HepG2 (cell line): ENCODE measurements around the gene CKAP5. TPM values are rescaled to one million over a fixed set of nuclear protein-coding genes. Genes with fewer than 3 reads are reported as not detected.

Source experiments
- ATAC-seq: fragments of 200-7000 bp; cut with Tn5 transposase; 3 replicates; pipeline ENCODE4 v1.9.1; 2020; ENCODE audit warnings: mild to moderate bottlenecking, moderate library complexity
- BruUV-seq: library from RNA; stranded (reverse); fragments of 400-500 nt; replicated peaks from 2 replicates; lab custom pipeline; 2021; lab: Mats Ljungman, UMichigan
- CTCF ChIA-PET: fragments of 300-600 bp; formaldehyde crosslinking; extraction: SDS; loops from one replicate; lab custom pipeline; 2021; ENCODE audit warnings: low total read pairs, inconsistent platforms, low intra/inter-chr PET ratio; lab: Yijun Ruan, JAX
- POLR2A ChIA-PET: fragments of 350-600 bp; sonication (Branson Sonifier 250); formaldehyde crosslinking; loops from one replicate; lab custom pipeline; 2020; ENCODE audit warnings: antibody characterized with exemption, inconsistent platforms; lab: Yijun Ruan, JAX
- DNase-seq: peaks from one replicate; pipeline ENCODE4 v3.0.0-alpha.2; 2015; ENCODE audit warnings: low spot score
- FAIRE-seq: peaks from 3 replicates; lab custom pipeline; 2011; peaks lifted over from hg19 to GRCh38; lab: Jason Lieb, UNC
- H2AFZ ChIP-seq: one replicate; pipeline ENCODE4 v1.6.1; 2011; ENCODE audit warnings: low read length, inconsistent platforms
- H3K27ac ChIP-seq: fragments of 300-600 bp; 3 replicates; pipeline ENCODE4 v1.8.0; 2011; ENCODE audit warnings: mixed run types, mild to moderate bottlenecking, mixed read lengths, low read length, inconsistent platforms; ENCODE audit not compliant: insufficient read depth; ENCODE audit errors: extremely low read length
- H3K27me3 ChIP-seq, 2 experiments: fragments of 200-600 bp in 1 of 2; 2 replicates in 1 of 2; 3 replicates in 1 of 2; pipeline versions ENCODE4 v1.6.0 to v1.8.0; 2011; ENCODE audit warnings: low read length in 2 of 2, mild to moderate bottlenecking in 2 of 2, moderate library complexity in 2 of 2, inconsistent platforms in 1 of 2; ENCODE audit not compliant: insufficient read depth in 2 of 2, control insufficient read depth in 1 of 2
- H3K36me3 ChIP-seq, 2 experiments: fragments of 200-600 bp in 1 of 2; replicated peaks in 1 of 2; 2 replicates in 1 of 2; 3 replicates in 1 of 2; pipeline versions ENCODE4 v1.5.1 to v1.8.0; 2011; ENCODE audit warnings: low read length in 2 of 2, inconsistent platforms in 1 of 2; ENCODE audit not compliant: insufficient read depth in 2 of 2, control insufficient read depth in 1 of 2
- H3K4me1 ChIP-seq: 2 replicates; pipeline ENCODE4 v1.5.1; 2012; ENCODE audit warnings: low read length, inconsistent platforms; ENCODE audit not compliant: insufficient read depth
- H3K4me2 ChIP-seq: 2 replicates; pipeline ENCODE4 v1.6.0; 2011; ENCODE audit warnings: low read depth, low read length, inconsistent platforms
- H3K4me3 ChIP-seq, 3 experiments: fragments of 200-600 bp in 1 of 3; sonication (generic), shearing (Covaris generic) in 1 of 3; replicated peaks in 1 of 3; 2 replicates each; pipeline ENCODE4 v1.5.1; 2011 to 2016; ENCODE audit warnings: low read length in 3 of 3, inconsistent platforms in 2 of 3, low read depth in 2 of 3, mild to moderate bottlenecking in 2 of 3, control low read depth in 1 of 3, mixed read lengths in 1 of 3; ENCODE audit not compliant: insufficient read depth in 1 of 3
- H3K79me2 ChIP-seq: one replicate; pipeline ENCODE4 v1.6.1; 2011; ENCODE audit warnings: low read length, inconsistent platforms; ENCODE audit not compliant: insufficient read depth
- H3K9ac ChIP-seq: 2 replicates; pipeline ENCODE4 v1.6.0; 2011; ENCODE audit warnings: mild to moderate bottlenecking, low read depth, low read length, inconsistent platforms; ENCODE audit not compliant: insufficient read depth
- H3K9me3 ChIP-seq: 2 replicates; pipeline ENCODE4 v1.5.1; 2012; ENCODE audit warnings: mild to moderate bottlenecking, low read length
- H4K20me1 ChIP-seq: 2 replicates; pipeline ENCODE4 v1.6.0; 2011; ENCODE audit warnings: inconsistent platforms, mild to moderate bottlenecking, low read length, moderate library complexity; ENCODE audit not compliant: insufficient read depth
- CEBPB ChIP-seq: IDR thresholded peaks from 2 replicates; pipeline ENCODE4 v1.6.1; 2011; ENCODE audit warnings: low read depth, low read length, improper control_type of control experiment, borderline replicate concordance
- CEBPG ChIP-seq: IDR thresholded peaks from 2 replicates; pipeline ENCODE4 v1.6.1; 2016
- CHD4 ChIP-seq: fragments of 200-600 bp; sonication (generic); IDR thresholded peaks from 2 replicates; pipeline ENCODE4 v1.7.0; 2017; ENCODE audit warnings: mild to moderate bottlenecking, low read length, borderline replicate concordance
- FOSL2 ChIP-seq: sonication (generic); formaldehyde crosslinking; IDR thresholded peaks from 2 replicates; pipeline ENCODE4 v1.4.0; 2020; ENCODE audit warnings: missing genetic modification reagents
- GATAD2A ChIP-seq: IDR thresholded peaks from 2 replicates; pipeline ENCODE4 v1.6.1; 2016
- HNF4A ChIP-seq: sonication (generic); formaldehyde crosslinking; IDR thresholded peaks from 2 replicates; pipeline ENCODE4 v1.4.0; 2020; ENCODE audit warnings: missing genetic modification reagents
- LCORL ChIP-seq, 2 experiments: fragments of 450-650 bp in 1 of 2; sonication (generic) in 1 of 2; formaldehyde crosslinking in 1 of 2; IDR thresholded peaks; 2 replicates each; pipeline versions ENCODE4 v1.5.0 to v1.6.1; 2017 to 2020; ENCODE audit warnings: antibody characterized with exemption in 1 of 2, missing genetic modification reagents in 1 of 2
- NR2F1 ChIP-seq, 2 experiments: fragments of 450-650 bp in 1 of 2; formaldehyde crosslinking in 1 of 2; IDR thresholded peaks; 2 replicates each; pipeline versions ENCODE4 v1.5.0 to v1.6.1; 2016 to 2020; ENCODE audit warnings: mild to moderate bottlenecking in 1 of 2, missing compliant biosample characterization in 1 of 2, missing genetic modification reagents in 1 of 2, moderate library complexity in 1 of 2
- PHB2 ChIP-seq: fragments of 450-650 bp; IDR thresholded peaks from 2 replicates; pipeline ENCODE4 v1.6.1; 2018; ENCODE audit not compliant: partially characterized antibody
- PRMT3 ChIP-seq: sonication (generic); formaldehyde crosslinking; IDR thresholded peaks from 2 replicates; pipeline ENCODE4 v1.8.1; 2022; ENCODE audit warnings: low read depth, mild to moderate bottlenecking, moderate library complexity, missing genetic modification reagents, borderline replicate concordance
- RARA ChIP-seq: IDR thresholded peaks from 2 replicates; pipeline ENCODE4 v1.6.1; 2016; ENCODE audit warnings: missing genetic modification reagents, missing compliant biosample characterization
- RELA ChIP-seq: sonication (generic); formaldehyde crosslinking; IDR thresholded peaks from 2 replicates; pipeline ENCODE4 v1.4.0; 2020; ENCODE audit warnings: missing genetic modification reagents
- XRCC5 ChIP-seq: fragments of 200-400 bp; formaldehyde crosslinking; optimal IDR thresholded peaks from 2 replicates; pipeline ENCODE3; 2017; ENCODE audit warnings: mild to moderate bottlenecking, low read length
- ZNF121 ChIP-seq: sonication (generic); formaldehyde crosslinking; IDR thresholded peaks from 2 replicates; pipeline ENCODE4 v1.5.0; 2020; ENCODE audit warnings: mild to moderate bottlenecking, missing genetic modification reagents
- ZNF629 ChIP-seq: sonication (generic); formaldehyde crosslinking; conservative IDR thresholded peaks from 2 replicates; pipeline ENCODE4 v1.5.0; 2020; ENCODE audit warnings: missing genetic modification reagents
- WGBS: methylation state at CpG from one replicate; pipeline ENCODE4 v1.1.6; 2017; ENCODE audit warnings: low lambda C conversion rate; 5-methylcytosine and 5-hydroxymethylcytosine counted together
- in situ Hi-C: cut with HindIII; loops from 2 replicates; pipeline ENCODE4 v1.10.0; 2017; ENCODE audit warnings: low pct_unique_long_range_greater_than_20kb; ENCODE audit not compliant: extremely low pct_ligation_motif_present
- intact Hi-C: fragments of 100-400 bp; cut with micrococcal nuclease; formaldehyde crosslinking; loops from one replicate; pipeline ENCODE4 v1.10.0; 2022; ENCODE audit not compliant: unreplicated experiment
- polyA plus RNA-seq, 8 experiments: library from polyadenylated mRNA; depleted of rRNA in 3 of 8; stranded (reverse) in 7 of 8; unstranded in 1 of 8; fragments of >200 nt; fragmentation: Illumina TruSeq in 4 of 8; extraction: Trizol in 4 of 8; gene quantifications; 2 replicates each; pipeline versions ENCODE4 v1.2.1 to v1.2.3, GENCODE V29; 2011 to 2016; ENCODE audit warnings: low read depth in 4 of 8, missing spikeins in 1 of 8, mixed read lengths in 1 of 8; ENCODE audit not compliant: insufficient read depth in 1 of 8
- total RNA-seq, 5 experiments: library from RNA; depleted of rRNA; stranded (reverse); fragments of >200 nt; fragmentation: Illumina TruSeq; extraction: Trizol; gene quantifications; 2 replicates each; pipeline ENCODE4 v1.2.3, GENCODE V29; 2016; ENCODE audit warnings: low read depth in 1 of 5
- TF ChIP-seq, protein P1 (sequence below): IDR thresholded peaks from 2 replicates; pipeline ENCODE4 v1.4.0; 2020; ENCODE audit warnings: mild to moderate bottlenecking, missing genetic modification reagents
- TF ChIP-seq, protein P2 (sequence below): sonication (generic); formaldehyde crosslinking; IDR thresholded peaks from 2 replicates; pipeline ENCODE4 v1.5.0; 2020; ENCODE audit warnings: mild to moderate bottlenecking, missing genetic modification reagents

CKAP5 gene
- total and polyA plus RNA-seq, 2 of the 13 experiments (the other 11 are each of a cell fraction or from before 2014, with no cell fraction given) = 79.2 to 103 TPM

DNA sequence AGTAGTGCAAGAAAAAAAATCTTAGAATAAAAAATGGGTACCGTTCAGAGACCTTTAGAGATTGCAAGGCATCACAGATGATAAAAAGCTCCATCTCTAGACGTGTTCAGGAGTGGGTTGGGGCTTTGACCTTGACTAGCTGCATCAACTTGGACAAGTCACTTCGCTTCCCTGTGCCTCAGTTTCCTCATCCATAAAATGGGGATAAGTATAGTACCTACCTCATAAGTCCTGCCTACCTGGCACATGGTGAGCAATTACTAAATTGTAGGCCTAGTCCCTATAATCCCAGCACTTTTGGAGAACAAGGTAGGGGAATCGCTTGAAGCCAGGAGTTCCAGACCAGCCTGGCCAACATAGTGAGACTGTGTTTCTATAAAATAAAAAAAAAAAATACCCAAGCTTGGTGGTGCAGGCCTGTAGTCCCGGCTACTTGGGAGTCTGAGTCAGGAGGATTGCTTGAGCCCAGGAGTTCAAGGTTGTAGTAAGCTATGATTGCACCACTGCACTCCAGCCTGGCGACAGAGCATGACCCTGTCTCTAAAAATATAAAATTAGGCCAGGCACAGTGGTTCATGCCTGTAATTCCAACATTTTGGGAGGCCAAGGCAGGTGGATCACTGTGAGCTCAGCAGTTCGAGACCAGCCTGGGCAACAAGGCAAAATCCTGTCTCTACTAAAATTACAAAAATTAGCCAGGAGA, 133.1 kb downstream of the CKAP5 start:
- FAIRE-seq = peak; percentile 26
- ChIA-PET CTCF (no interaction called here), POLR2A (interaction anchor here (0.9 to 12.3 kb wide), 2 partner anchors 11 to 16 kb away, joined by 3 to 272 read pairs; partner anchors contain the start of genes ARHGAP1 and ZNF408)
- no TSS peak for BruUV-seq
- no peaks in the 10 kb centered on the region for H4K20me1 ChIP-seq
- H3K79me2 ChIP-seq = no peaks in the 10 kb centered on the region
- H3K4me2 ChIP-seq = no peak overlapping the region
- no peak; the same call in 2 of the 3 replicates for ATAC-seq
- H3K4me3 ChIP-seq = no peak overlapping the region
- in situ Hi-C loops = no loop called here
- whole genome bisulfite sequencing = 84% methylated on average over 7 of the region's 7 CpGs
- no peak for DNase-seq
- H3K4me1 ChIP-seq = peaks cover 54% of the 10 kb centered on the region
- no peaks in the 10 kb centered on the region for H3K9me3 ChIP-seq
- TF ChIP-seq LCORL (IDR thresholded peaks at IDR 0.05) (no peak), LCORL (CRISPR knock-in tag; IDR thresholded peaks at IDR 0.05) (peak; percentile 55; the same call in 1 of the 2 replicates), XRCC5 (no peak), GATAD2A (CRISPR knock-in tag) (0 out of 2 replicates have a peak, but pooled peaks have one; percentile 12), RARA (CRISPR knock-in tag) (peak; percentile 70), ZNF121 (CRISPR knock-in tag) (peak; percentile 29; the same call in 1 of the 2 replicates), FOSL2 (CRISPR knock-in tag) (peak; percentile 33; the same call in 1 of the 2 replicates), CHD4 (peak; percentile 67; the same call in 1 of the 2 replicates), ZNF629 (CRISPR knock-in tag) (peak; percentile 93), CEBPB (peak; percentile 56; the same call in 1 of the 2 replicates), RELA (no peak), HNF4A (CRISPR knock-in tag) (0 out of 2 replicates have a peak, but pooled peaks have one; percentile 28), CEBPG (0 out of 2 replicates have a peak, but pooled peaks have one; percentile 14), NR2F1 (CRISPR knock-in tag; IDR thresholded peaks at IDR 0.05) (0 out of 4 replicates have a peak, but pooled peaks of 1 of the 2 experiments have one; percentile 18), PHB2 (no peak), PRMT3 (CRISPR knock-in tag) (no peak)
- TF ChIP-seq, protein P1, sequence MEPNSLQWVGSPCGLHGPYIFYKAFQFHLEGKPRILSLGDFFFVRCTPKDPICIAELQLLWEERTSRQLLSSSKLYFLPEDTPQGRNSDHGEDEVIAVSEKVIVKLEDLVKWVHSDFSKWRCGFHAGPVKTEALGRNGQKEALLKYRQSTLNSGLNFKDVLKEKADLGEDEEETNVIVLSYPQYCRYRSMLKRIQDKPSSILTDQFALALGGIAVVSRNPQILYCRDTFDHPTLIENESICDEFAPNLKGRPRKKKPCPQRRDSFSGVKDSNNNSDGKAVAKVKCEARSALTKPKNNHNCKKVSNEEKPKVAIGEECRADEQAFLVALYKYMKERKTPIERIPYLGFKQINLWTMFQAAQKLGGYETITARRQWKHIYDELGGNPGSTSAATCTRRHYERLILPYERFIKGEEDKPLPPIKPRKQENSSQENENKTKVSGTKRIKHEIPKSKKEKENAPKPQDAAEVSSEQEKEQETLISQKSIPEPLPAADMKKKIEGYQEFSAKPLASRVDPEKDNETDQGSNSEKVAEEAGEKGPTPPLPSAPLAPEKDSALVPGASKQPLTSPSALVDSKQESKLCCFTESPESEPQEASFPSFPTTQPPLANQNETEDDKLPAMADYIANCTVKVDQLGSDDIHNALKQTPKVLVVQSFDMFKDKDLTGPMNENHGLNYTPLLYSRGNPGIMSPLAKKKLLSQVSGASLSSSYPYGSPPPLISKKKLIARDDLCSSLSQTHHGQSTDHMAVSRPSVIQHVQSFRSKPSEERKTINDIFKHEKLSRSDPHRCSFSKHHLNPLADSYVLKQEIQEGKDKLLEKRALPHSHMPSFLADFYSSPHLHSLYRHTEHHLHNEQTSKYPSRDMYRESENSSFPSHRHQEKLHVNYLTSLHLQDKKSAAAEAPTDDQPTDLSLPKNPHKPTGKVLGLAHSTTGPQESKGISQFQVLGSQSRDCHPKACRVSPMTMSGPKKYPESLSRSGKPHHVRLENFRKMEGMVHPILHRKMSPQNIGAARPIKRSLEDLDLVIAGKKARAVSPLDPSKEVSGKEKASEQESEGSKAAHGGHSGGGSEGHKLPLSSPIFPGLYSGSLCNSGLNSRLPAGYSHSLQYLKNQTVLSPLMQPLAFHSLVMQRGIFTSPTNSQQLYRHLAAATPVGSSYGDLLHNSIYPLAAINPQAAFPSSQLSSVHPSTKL = 0 out of 2 replicates have a peak, but pooled peaks have one; percentile 24
- TF ChIP-seq, protein P2, sequence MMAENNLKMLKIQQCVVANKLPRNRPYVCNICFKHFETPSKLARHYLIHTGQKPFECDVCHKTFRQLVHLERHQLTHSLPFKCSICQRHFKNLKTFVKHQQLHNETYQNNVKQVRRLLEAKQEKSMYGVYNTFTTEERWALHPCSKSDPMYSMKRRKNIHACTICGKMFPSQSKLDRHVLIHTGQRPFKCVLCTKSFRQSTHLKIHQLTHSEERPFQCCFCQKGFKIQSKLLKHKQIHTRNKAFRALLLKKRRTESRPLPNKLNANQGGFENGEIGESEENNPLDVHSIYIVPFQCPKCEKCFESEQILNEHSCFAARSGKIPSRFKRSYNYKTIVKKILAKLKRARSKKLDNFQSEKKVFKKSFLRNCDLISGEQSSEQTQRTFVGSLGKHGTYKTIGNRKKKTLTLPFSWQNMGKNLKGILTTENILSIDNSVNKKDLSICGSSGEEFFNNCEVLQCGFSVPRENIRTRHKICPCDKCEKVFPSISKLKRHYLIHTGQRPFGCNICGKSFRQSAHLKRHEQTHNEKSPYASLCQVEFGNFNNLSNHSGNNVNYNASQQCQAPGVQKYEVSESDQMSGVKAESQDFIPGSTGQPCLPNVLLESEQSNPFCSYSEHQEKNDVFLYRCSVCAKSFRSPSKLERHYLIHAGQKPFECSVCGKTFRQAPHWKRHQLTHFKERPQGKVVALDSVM (CRISPR knock-in tag) = peak; percentile 89
- H3K9ac ChIP-seq = no peak overlapping the region
- H2AFZ ChIP-seq = no peak overlapping the region
- H3K27me3 ChIP-seq = no peaks in the 10 kb centered on the region
- H3K36me3 ChIP-seq = no peaks in the 10 kb centered on the region
- intact Hi-C loops = no loop called here
- H3K27ac ChIP-seq = peak overlapping the region; percentile 35
